Immature natural killer cell (primary cell): ENCODE measurements around the gene NINL. TPM values are rescaled to one million over a fixed set of nuclear protein-coding genes. Genes with fewer than 3 reads are reported as not detected.

Experiments
- DNase-seq, 3 donors: peaks; one replicate each; pipeline ENCODE4 v3.0.0; 2022; ENCODE audit warnings: mixed read lengths in 1 of 3
- H3K27ac Mint-ChIP-seq, 6 donors: one replicate each; pipeline ENCODE4 v1.8.0; 2020; ENCODE audit warnings: mixed read lengths in 6 of 6, mild to moderate bottlenecking in 5 of 6, inconsistent platforms in 4 of 6, moderate library complexity in 3 of 6
- H3K27me3 Mint-ChIP-seq, 3 donors: one replicate each; pipeline ENCODE4 v1.8.0; 2020 to 2021; ENCODE audit warnings: low read depth in 3 of 3, mild to moderate bottlenecking in 3 of 3, mixed read lengths in 3 of 3, moderate library complexity in 3 of 3, inconsistent platforms in 1 of 3
- H3K36me3 Mint-ChIP-seq, 3 donors: one replicate each; pipeline ENCODE4 v1.8.0; 2020; ENCODE audit warnings: mixed read lengths in 3 of 3, inconsistent platforms in 2 of 3, mild to moderate bottlenecking in 2 of 3
- H3K4me1 Mint-ChIP-seq, 2 donors: one replicate each; pipeline ENCODE4 v1.8.0; 2020; ENCODE audit warnings: inconsistent platforms in 2 of 2, mild to moderate bottlenecking in 2 of 2, mixed read lengths in 2 of 2, moderate library complexity in 1 of 2
- H3K4me3 Mint-ChIP-seq, 5 donors: one replicate each; pipeline ENCODE4 v1.8.0; 2020; ENCODE audit warnings: mild to moderate bottlenecking in 5 of 5, mixed read lengths in 5 of 5, inconsistent platforms in 3 of 5, moderate library complexity in 3 of 5
- H3K9me3 Mint-ChIP-seq, 6 donors: one replicate each; pipeline ENCODE4 v1.8.0; 2020; ENCODE audit warnings: mild to moderate bottlenecking in 6 of 6, mixed read lengths in 6 of 6, inconsistent platforms in 4 of 6, moderate library complexity in 3 of 6
- polyA plus RNA-seq, 3 donors: library from polyadenylated mRNA; unstranded; fragments of 300-500 nt; fragmentation: Illumina TruSeq; gene quantifications; one replicate each; pipeline ENCODE4 v1.2.3, GENCODE V29; 2021

Gene NINL
- polyA plus RNA-seq, 3 donors from 2014 or later: 0.19 to 0.77 TPM; not detected in 1

- Mint-ChIP-seq H3K9me3 (no peaks in the 10 kb centered on the region), H3K36me3 (peaks cover 0 to 7% (median 0%) of the 10 kb centered on the region in 3 donors), H3K27ac (no peak overlapping the region), H3K4me3 (no peak overlapping the region), H3K4me1 (peaks cover 7 to 10% of the 10 kb centered on the region in 2 donors), H3K27me3 (peaks cover 7 to 27% (median 8%) of the 10 kb centered on the region in 3 donors)
- no peak for DNase-seq
Observed at GRCh38 chr20:25580711-25581110, 4.6 kb downstream of the NINL start.

GRCh38 chr20:25579081-25579770, 6.1 kb downstream of the NINL start:
- H3K36me3 Mint-ChIP-seq: peaks cover 0 to 8% (median 0%) of the 10 kb centered on the region in 3 donors
- no peak overlapping the region for H3K4me3 Mint-ChIP-seq
- DNase-seq: no peak
- peaks cover under 1 to 7% of the 10 kb centered on the region in 2 donors for H3K4me1 Mint-ChIP-seq
- peaks cover 4 to 21% (median 5%) of the 10 kb centered on the region in 3 donors for H3K27me3 Mint-ChIP-seq
- no peaks in the 10 kb centered on the region for H3K9me3 Mint-ChIP-seq
- no peak overlapping the region for H3K27ac Mint-ChIP-seq

GRCh38 chr20:25576783-25577530, 8.4 kb downstream of the NINL start:
- H3K27me3 Mint-ChIP-seq: peaks cover 0 to 7% (median 0%) of the 10 kb centered on the region in 3 donors
- no peak for DNase-seq
- H3K4me3 Mint-ChIP-seq: no peak overlapping the region
- peaks cover 0 to 12% (median 0%) of the 10 kb centered on the region in 3 donors for H3K36me3 Mint-ChIP-seq
- H3K27ac Mint-ChIP-seq: no peak overlapping the region
- no peaks in the 10 kb centered on the region for H3K9me3 Mint-ChIP-seq
- H3K4me1 Mint-ChIP-seq: peaks cover 0 to 4% of the 10 kb centered on the region in 2 donors

GRCh38 chr20:25574411-25574810, 10.9 kb downstream of the NINL start:
- DNase-seq: no peak
- Mint-ChIP-seq H3K4me3 (no peak overlapping the region), H3K36me3 (peaks cover 0 to 20% (median 0%) of the 10 kb centered on the region in 3 donors), H3K9me3 (no peaks in the 10 kb centered on the region), H3K27me3 (peaks cover 0 to 3% (median 0%) of the 10 kb centered on the region in 3 donors), H3K4me1 (peaks cover 0 to 4% of the 10 kb centered on the region in 2 donors), H3K27ac (peak overlapping the region in 1 of 6 donors; percentile 7)

- H3K4me1 Mint-ChIP-seq: peaks cover 0 to 4% of the 10 kb centered on the region in 2 donors
- no peaks in the 10 kb centered on the region for H3K9me3 Mint-ChIP-seq
- H3K36me3 Mint-ChIP-seq: peaks cover 0 to 20% (median 0%) of the 10 kb centered on the region in 3 donors
- H3K27ac Mint-ChIP-seq: no peak overlapping the region
- no peak for DNase-seq
- peaks cover 0 to 3% (median 0%) of the 10 kb centered on the region in 3 donors for H3K27me3 Mint-ChIP-seq
- no peak overlapping the region for H3K4me3 Mint-ChIP-seq
Observed at GRCh38 chr20:25573288-25574251, 11.8 kb downstream of the NINL start.

GRCh38 chr20:25571817-25572216, 13.5 kb downstream of the NINL start:
- Mint-ChIP-seq H3K27ac (no peak overlapping the region), H3K4me1 (peaks cover 0 to 4% of the 10 kb centered on the region in 2 donors), H3K9me3 (no peaks in the 10 kb centered on the region), H3K4me3 (no peak overlapping the region), H3K27me3 (peaks cover 0 to 3% (median 0%) of the 10 kb centered on the region in 3 donors), H3K36me3 (peaks cover 0 to 16% (median 0%) of the 10 kb centered on the region in 3 donors)
- no peak for DNase-seq

- peaks cover 0 to 3% (median 1%) of the 10 kb centered on the region in 3 donors for H3K27me3 Mint-ChIP-seq
- H3K4me3 Mint-ChIP-seq: no peak overlapping the region
- H3K36me3 Mint-ChIP-seq: peaks cover 0 to 16% (median 0%) of the 10 kb centered on the region in 3 donors
- H3K4me1 Mint-ChIP-seq: peaks cover 0 to 4% of the 10 kb centered on the region in 2 donors
- H3K27ac Mint-ChIP-seq: no peak overlapping the region
- no peaks in the 10 kb centered on the region for H3K9me3 Mint-ChIP-seq
- DNase-seq: no peak
Observed at GRCh38 chr20:25571240-25571639, 14.1 kb downstream of the NINL start.

GRCh38 chr20:25570148-25570530, 15.2 kb downstream of the NINL start:
- peak overlapping the region in 1 of 6 donors; percentile 37 for H3K27ac Mint-ChIP-seq
- no peak overlapping the region for H3K4me3 Mint-ChIP-seq
- H3K36me3 Mint-ChIP-seq: peaks cover 0 to 12% (median 0%) of the 10 kb centered on the region in 3 donors
- no peak for DNase-seq
- peaks cover 0 to 4% of the 10 kb centered on the region in 2 donors for H3K4me1 Mint-ChIP-seq
- H3K27me3 Mint-ChIP-seq: peaks cover 0 to 3% (median 1%) of the 10 kb centered on the region in 3 donors
- no peaks in the 10 kb centered on the region for H3K9me3 Mint-ChIP-seq

GRCh38 chr20:25567286-25567685, 18.0 kb downstream of the NINL start:
- H3K27ac Mint-ChIP-seq: no peak overlapping the region
- peaks cover 0 to 2% (median 0%) of the 10 kb centered on the region in 6 donors for H3K9me3 Mint-ChIP-seq
- peaks cover 0 to 16% (median 3%) of the 10 kb centered on the region in 3 donors for H3K36me3 Mint-ChIP-seq
- peaks cover 0 to 2% (median 1%) of the 10 kb centered on the region in 3 donors for H3K27me3 Mint-ChIP-seq
- H3K4me1 Mint-ChIP-seq: no peaks in the 10 kb centered on the region
- DNase-seq: no peak
- H3K4me3 Mint-ChIP-seq: no peak overlapping the region

GRCh38 chr20:25566821-25567220, 18.5 kb downstream of the NINL start:
- Mint-ChIP-seq H3K4me1 (no peaks in the 10 kb centered on the region), H3K9me3 (peaks cover 0 to 2% (median 0%) of the 10 kb centered on the region in 6 donors), H3K36me3 (peaks cover 0 to 16% (median 3%) of the 10 kb centered on the region in 3 donors), H3K27ac (no peak overlapping the region), H3K4me3 (no peak overlapping the region), H3K27me3 (peaks cover 0 to 2% (median 1%) of the 10 kb centered on the region in 3 donors)
- DNase-seq: no peak

GRCh38 chr20:25565578-25566157, 19.7 kb downstream of the NINL start:
- H3K9me3 Mint-ChIP-seq: peaks cover 0 to 2% (median 0%) of the 10 kb centered on the region in 6 donors
- H3K36me3 Mint-ChIP-seq: peaks cover 0 to 11% (median 3%) of the 10 kb centered on the region in 3 donors
- H3K4me3 Mint-ChIP-seq: no peak overlapping the region
- H3K4me1 Mint-ChIP-seq: no peaks in the 10 kb centered on the region
- H3K27ac Mint-ChIP-seq: no peak overlapping the region
- DNase-seq: no peak
- H3K27me3 Mint-ChIP-seq: peaks cover 0 to 2% (median 1%) of the 10 kb centered on the region in 3 donors

- Mint-ChIP-seq H3K36me3 (peaks cover 0 to 8% (median 3%) of the 10 kb centered on the region in 3 donors), H3K27ac (no peak overlapping the region), H3K4me1 (no peaks in the 10 kb centered on the region), H3K4me3 (no peak overlapping the region), H3K9me3 (peaks cover 0 to 2% (median 0%) of the 10 kb centered on the region in 6 donors), H3K27me3 (peaks cover 0 to 2% (median 1%) of the 10 kb centered on the region in 3 donors)
- no peak for DNase-seq
Observed at GRCh38 chr20:25563876-25564275, 21.5 kb downstream of the NINL start.

- no peak for DNase-seq
- no peak overlapping the region for H3K27ac Mint-ChIP-seq
- H3K9me3 Mint-ChIP-seq: peaks cover 0 to 2% (median 0%) of the 10 kb centered on the region in 6 donors
- peaks cover 0 to 2% (median 1%) of the 10 kb centered on the region in 3 donors for H3K27me3 Mint-ChIP-seq
- H3K4me1 Mint-ChIP-seq: no peaks in the 10 kb centered on the region
- peaks cover 0 to 8% (median 3%) of the 10 kb centered on the region in 3 donors for H3K36me3 Mint-ChIP-seq
- no peak overlapping the region for H3K4me3 Mint-ChIP-seq
Observed at GRCh38 chr20:25563362-25563761, 22.0 kb downstream of the NINL start.
